HepG2 (cell line): ENCODE measurements around the gene TP63. TPM values are rescaled to one million over a fixed set of nuclear protein-coding genes. Genes with fewer than 3 reads are reported as not detected.

Experiments
- ATAC-seq: fragments of 200-7000 bp; cut with Tn5 transposase; 3 replicates; pipeline ENCODE4 v1.9.1; 2020; ENCODE audit warnings: mild to moderate bottlenecking, moderate library complexity
- BruUV-seq: library from RNA; stranded (reverse); fragments of 400-500 nt; replicated peaks from 2 replicates; lab custom pipeline; 2021; lab: Mats Ljungman, UMichigan
- CTCF ChIA-PET: fragments of 300-600 bp; formaldehyde crosslinking; extraction: SDS; loops from one replicate; lab custom pipeline; 2021; ENCODE audit warnings: low total read pairs, inconsistent platforms, low intra/inter-chr PET ratio; lab: Yijun Ruan, JAX
- POLR2A ChIA-PET: fragments of 350-600 bp; sonication (Branson Sonifier 250); formaldehyde crosslinking; loops from one replicate; lab custom pipeline; 2020; ENCODE audit warnings: antibody characterized with exemption, inconsistent platforms; lab: Yijun Ruan, JAX
- DNase-seq: peaks from one replicate; pipeline ENCODE4 v3.0.0-alpha.2; 2015; ENCODE audit warnings: low spot score
- FAIRE-seq: peaks from 3 replicates; lab custom pipeline; 2011; peaks lifted over from hg19 to GRCh38; lab: Jason Lieb, UNC
- H2AFZ ChIP-seq: one replicate; pipeline ENCODE4 v1.6.1; 2011; ENCODE audit warnings: low read length, inconsistent platforms
- H3K27ac ChIP-seq: fragments of 300-600 bp; 3 replicates; pipeline ENCODE4 v1.8.0; 2011; ENCODE audit warnings: mixed run types, mild to moderate bottlenecking, mixed read lengths, low read length, inconsistent platforms; ENCODE audit not compliant: insufficient read depth; ENCODE audit errors: extremely low read length
- H3K27me3 ChIP-seq, 2 experiments: fragments of 200-600 bp in 1 of 2; 2 replicates in 1 of 2; 3 replicates in 1 of 2; pipeline versions ENCODE4 v1.6.0 to v1.8.0; 2011; ENCODE audit warnings: low read length in 2 of 2, mild to moderate bottlenecking in 2 of 2, moderate library complexity in 2 of 2, inconsistent platforms in 1 of 2; ENCODE audit not compliant: insufficient read depth in 2 of 2, control insufficient read depth in 1 of 2
- H3K36me3 ChIP-seq, 2 experiments: fragments of 200-600 bp in 1 of 2; replicated peaks in 1 of 2; 2 replicates in 1 of 2; 3 replicates in 1 of 2; pipeline versions ENCODE4 v1.5.1 to v1.8.0; 2011; ENCODE audit warnings: low read length in 2 of 2, inconsistent platforms in 1 of 2; ENCODE audit not compliant: insufficient read depth in 2 of 2, control insufficient read depth in 1 of 2
- H3K4me1 ChIP-seq: 2 replicates; pipeline ENCODE4 v1.5.1; 2012; ENCODE audit warnings: low read length, inconsistent platforms; ENCODE audit not compliant: insufficient read depth
- H3K4me2 ChIP-seq: 2 replicates; pipeline ENCODE4 v1.6.0; 2011; ENCODE audit warnings: low read depth, low read length, inconsistent platforms
- H3K4me3 ChIP-seq, 3 experiments: fragments of 200-600 bp in 1 of 3; sonication (generic), shearing (Covaris generic) in 1 of 3; replicated peaks in 1 of 3; 2 replicates each; pipeline ENCODE4 v1.5.1; 2011 to 2016; ENCODE audit warnings: low read length in 3 of 3, inconsistent platforms in 2 of 3, low read depth in 2 of 3, mild to moderate bottlenecking in 2 of 3, control low read depth in 1 of 3, mixed read lengths in 1 of 3; ENCODE audit not compliant: insufficient read depth in 1 of 3
- H3K79me2 ChIP-seq: one replicate; pipeline ENCODE4 v1.6.1; 2011; ENCODE audit warnings: low read length, inconsistent platforms; ENCODE audit not compliant: insufficient read depth
- H3K9ac ChIP-seq: 2 replicates; pipeline ENCODE4 v1.6.0; 2011; ENCODE audit warnings: mild to moderate bottlenecking, low read depth, low read length, inconsistent platforms; ENCODE audit not compliant: insufficient read depth
- H3K9me3 ChIP-seq: 2 replicates; pipeline ENCODE4 v1.5.1; 2012; ENCODE audit warnings: mild to moderate bottlenecking, low read length
- H4K20me1 ChIP-seq: 2 replicates; pipeline ENCODE4 v1.6.0; 2011; ENCODE audit warnings: inconsistent platforms, mild to moderate bottlenecking, low read length, moderate library complexity; ENCODE audit not compliant: insufficient read depth
- MLLT10 ChIP-seq: sonication (generic); formaldehyde crosslinking; IDR thresholded peaks from 2 replicates; pipeline ENCODE4 v1.4.0; 2020; ENCODE audit warnings: missing genetic modification reagents
- NFYB ChIP-seq: sonication (generic); formaldehyde crosslinking; IDR thresholded peaks from 2 replicates; pipeline ENCODE4 v1.4.0; 2020; ENCODE audit warnings: missing genetic modification reagents
- NR1H2 ChIP-seq: sonication (generic); formaldehyde crosslinking; IDR thresholded peaks from 2 replicates; pipeline ENCODE4 v1.8.1; 2022; ENCODE audit warnings: low read depth, missing genetic modification reagents, borderline replicate concordance
- RNF2 ChIP-seq: fragments of 450-650 bp; conservative IDR thresholded peaks from 2 replicates; pipeline ENCODE4 v1.6.1; 2016; ENCODE audit warnings: low read depth
- TEAD2 ChIP-seq: sonication (generic); formaldehyde crosslinking; IDR thresholded peaks from 2 replicates; pipeline ENCODE4 v1.9.0; 2021; ENCODE audit warnings: missing genetic modification reagents
- ZNF720 ChIP-seq: sonication (generic); formaldehyde crosslinking; IDR thresholded peaks from 2 replicates; pipeline ENCODE4 v1.4.0; 2020; ENCODE audit warnings: missing genetic modification reagents
- ZNF772 ChIP-seq: sonication (generic); formaldehyde crosslinking; IDR thresholded peaks from 2 replicates; pipeline ENCODE4 v1.5.0; 2020; ENCODE audit warnings: mild to moderate bottlenecking, missing genetic modification reagents
- WGBS: methylation state at CpG from one replicate; pipeline ENCODE4 v1.1.6; 2017; ENCODE audit warnings: low lambda C conversion rate; 5-methylcytosine and 5-hydroxymethylcytosine counted together
- in situ Hi-C: cut with HindIII; loops from 2 replicates; pipeline ENCODE4 v1.10.0; 2017; ENCODE audit warnings: low pct_unique_long_range_greater_than_20kb; ENCODE audit not compliant: extremely low pct_ligation_motif_present
- intact Hi-C: fragments of 100-400 bp; cut with micrococcal nuclease; formaldehyde crosslinking; loops from one replicate; pipeline ENCODE4 v1.10.0; 2022; ENCODE audit not compliant: unreplicated experiment
- polyA plus RNA-seq, 8 experiments: library from polyadenylated mRNA; depleted of rRNA in 3 of 8; stranded (reverse) in 7 of 8; unstranded in 1 of 8; fragments of >200 nt; fragmentation: Illumina TruSeq in 4 of 8; extraction: Trizol in 4 of 8; gene quantifications; 2 replicates each; pipeline versions ENCODE4 v1.2.1 to v1.2.3, GENCODE V29; 2011 to 2016; ENCODE audit warnings: low read depth in 4 of 8, missing spikeins in 1 of 8, mixed read lengths in 1 of 8; ENCODE audit not compliant: insufficient read depth in 1 of 8
- total RNA-seq, 5 experiments: library from RNA; depleted of rRNA; stranded (reverse); fragments of >200 nt; fragmentation: Illumina TruSeq; extraction: Trizol; gene quantifications; 2 replicates each; pipeline ENCODE4 v1.2.3, GENCODE V29; 2016; ENCODE audit warnings: low read depth in 1 of 5
- TF ChIP-seq, protein P1 (sequence below): IDR thresholded peaks from 2 replicates; pipeline ENCODE4 v1.6.1; 2016; ENCODE audit warnings: mild to moderate bottlenecking
- TF ChIP-seq, protein P2 (sequence below): sonication (generic); formaldehyde crosslinking; IDR thresholded peaks from 2 replicates; pipeline ENCODE4 v1.4.0; 2020; ENCODE audit warnings: mild to moderate bottlenecking, missing genetic modification reagents
- TF ChIP-seq, protein P3 (sequence below): sonication (generic); formaldehyde crosslinking; IDR thresholded peaks from 2 replicates; pipeline ENCODE4 v1.4.0; 2020; ENCODE audit warnings: missing genetic modification reagents

TP63 gene
- total and polyA plus RNA-seq, 2 of the 13 experiments (the other 11 are each of a cell fraction or from before 2014, with no cell fraction given) = not detected

DNA sequence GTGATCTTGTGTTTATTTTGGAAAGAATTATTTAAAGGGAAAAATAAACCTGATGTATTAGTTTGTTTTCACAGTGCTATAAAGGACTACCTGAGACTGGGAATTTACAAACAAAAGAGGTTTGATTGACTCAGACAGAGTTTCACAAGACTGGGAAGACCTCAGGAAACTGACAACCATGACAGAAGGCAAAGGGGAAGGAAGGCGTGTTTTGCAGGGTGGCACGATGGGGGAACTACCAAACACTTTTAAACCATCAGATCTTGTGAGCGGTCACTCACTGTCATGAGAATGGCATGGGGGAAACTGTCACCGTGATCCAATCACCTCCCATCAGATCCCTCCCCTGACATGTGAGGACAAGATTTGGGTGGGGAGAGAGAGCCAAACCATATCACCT lies 87.0 kb downstream of the TP63 start (continued):
- TF ChIP-seq ZNF720 = no peak
- TF ChIP-seq RNF2 = no peak
- TF ChIP-seq MLLT10 (CRISPR knock-in tag) = no peak
- TF ChIP-seq, all 625 proteins: peak for 0

DNA sequence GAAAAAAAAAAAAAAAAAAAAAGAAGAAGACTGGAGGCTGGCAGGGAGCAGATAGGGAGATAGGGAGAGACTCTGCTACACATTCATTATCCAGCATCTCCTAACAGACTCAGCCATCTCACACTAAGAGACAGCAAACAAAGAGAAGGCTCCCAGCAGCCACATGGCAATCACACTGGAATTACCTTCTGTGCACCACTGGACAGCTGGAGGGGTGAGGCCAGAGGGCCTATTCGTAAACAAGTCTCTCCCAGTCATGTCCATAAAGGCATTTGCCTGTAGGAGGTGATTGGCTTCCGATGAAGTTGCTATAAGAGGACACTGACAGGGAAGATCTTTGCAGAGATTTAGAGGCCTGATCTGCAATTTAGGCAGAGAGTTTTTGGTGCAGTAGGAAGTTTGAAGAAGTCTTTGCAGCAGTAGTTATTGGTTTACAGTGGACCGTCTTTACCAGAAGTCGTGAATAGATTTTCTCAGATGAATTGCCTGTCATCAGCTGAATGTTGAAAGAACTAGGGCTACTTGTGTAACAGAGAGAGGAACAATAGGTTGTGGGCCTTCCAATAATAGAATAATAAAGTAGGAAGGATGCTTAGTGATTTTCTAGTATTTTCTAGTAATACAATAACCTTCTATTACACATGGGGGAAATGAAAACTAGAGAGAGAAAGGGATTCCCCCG lies 89.7 kb downstream of the TP63 start:
- Histone ChIP-seq H3K4me2 (no peak overlapping the region), H3K36me3 (no peaks in the 10 kb centered on the region), H3K79me2 (no peaks in the 10 kb centered on the region), H2AFZ (no peak overlapping the region), H3K27ac (no peak overlapping the region), H4K20me1 (no peaks in the 10 kb centered on the region), H3K27me3 (no peaks in the 10 kb centered on the region), H3K9ac (no peak overlapping the region), H3K4me1 (no peaks in the 10 kb centered on the region), H3K9me3 (no peaks in the 10 kb centered on the region), H3K4me3 (no peak overlapping the region)
- BruUV-seq = no TSS peak
- in situ Hi-C loops = no loop called here
- ChIA-PET POLR2A (no interaction called here), CTCF (no interaction called here)
- WGBS = 30% methylated on average over 5 of the region's 5 CpGs
- intact Hi-C loops = no loop called here
- ATAC-seq (no peak), FAIRE-seq (no peak), DNase-seq (no peak)
- TF ChIP-seq NR1H2 = no peak
- TF ChIP-seq ZNF772 (CRISPR knock-in tag) = no peak
- TF ChIP-seq TEAD2 (CRISPR knock-in tag) = no peak
- no peak for TF ChIP-seq NFYB (CRISPR knock-in tag)
- TF ChIP-seq, protein P1, sequence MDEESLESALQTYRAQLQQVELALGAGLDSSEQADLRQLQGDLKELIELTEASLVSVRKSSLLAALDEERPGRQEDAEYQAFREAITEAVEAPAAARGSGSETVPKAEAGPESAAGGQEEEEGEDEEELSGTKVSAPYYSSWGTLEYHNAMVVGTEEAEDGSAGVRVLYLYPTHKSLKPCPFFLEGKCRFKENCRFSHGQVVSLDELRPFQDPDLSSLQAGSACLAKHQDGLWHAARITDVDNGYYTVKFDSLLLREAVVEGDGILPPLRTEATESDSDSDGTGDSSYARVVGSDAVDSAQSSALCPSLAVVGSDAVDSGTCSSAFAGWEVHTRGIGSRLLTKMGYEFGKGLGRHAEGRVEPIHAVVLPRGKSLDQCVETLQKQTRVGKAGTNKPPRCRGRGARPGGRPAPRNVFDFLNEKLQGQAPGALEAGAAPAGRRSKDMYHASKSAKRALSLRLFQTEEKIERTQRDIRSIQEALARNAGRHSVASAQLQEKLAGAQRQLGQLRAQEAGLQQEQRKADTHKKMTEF = no peak
- TF ChIP-seq, protein P2, sequence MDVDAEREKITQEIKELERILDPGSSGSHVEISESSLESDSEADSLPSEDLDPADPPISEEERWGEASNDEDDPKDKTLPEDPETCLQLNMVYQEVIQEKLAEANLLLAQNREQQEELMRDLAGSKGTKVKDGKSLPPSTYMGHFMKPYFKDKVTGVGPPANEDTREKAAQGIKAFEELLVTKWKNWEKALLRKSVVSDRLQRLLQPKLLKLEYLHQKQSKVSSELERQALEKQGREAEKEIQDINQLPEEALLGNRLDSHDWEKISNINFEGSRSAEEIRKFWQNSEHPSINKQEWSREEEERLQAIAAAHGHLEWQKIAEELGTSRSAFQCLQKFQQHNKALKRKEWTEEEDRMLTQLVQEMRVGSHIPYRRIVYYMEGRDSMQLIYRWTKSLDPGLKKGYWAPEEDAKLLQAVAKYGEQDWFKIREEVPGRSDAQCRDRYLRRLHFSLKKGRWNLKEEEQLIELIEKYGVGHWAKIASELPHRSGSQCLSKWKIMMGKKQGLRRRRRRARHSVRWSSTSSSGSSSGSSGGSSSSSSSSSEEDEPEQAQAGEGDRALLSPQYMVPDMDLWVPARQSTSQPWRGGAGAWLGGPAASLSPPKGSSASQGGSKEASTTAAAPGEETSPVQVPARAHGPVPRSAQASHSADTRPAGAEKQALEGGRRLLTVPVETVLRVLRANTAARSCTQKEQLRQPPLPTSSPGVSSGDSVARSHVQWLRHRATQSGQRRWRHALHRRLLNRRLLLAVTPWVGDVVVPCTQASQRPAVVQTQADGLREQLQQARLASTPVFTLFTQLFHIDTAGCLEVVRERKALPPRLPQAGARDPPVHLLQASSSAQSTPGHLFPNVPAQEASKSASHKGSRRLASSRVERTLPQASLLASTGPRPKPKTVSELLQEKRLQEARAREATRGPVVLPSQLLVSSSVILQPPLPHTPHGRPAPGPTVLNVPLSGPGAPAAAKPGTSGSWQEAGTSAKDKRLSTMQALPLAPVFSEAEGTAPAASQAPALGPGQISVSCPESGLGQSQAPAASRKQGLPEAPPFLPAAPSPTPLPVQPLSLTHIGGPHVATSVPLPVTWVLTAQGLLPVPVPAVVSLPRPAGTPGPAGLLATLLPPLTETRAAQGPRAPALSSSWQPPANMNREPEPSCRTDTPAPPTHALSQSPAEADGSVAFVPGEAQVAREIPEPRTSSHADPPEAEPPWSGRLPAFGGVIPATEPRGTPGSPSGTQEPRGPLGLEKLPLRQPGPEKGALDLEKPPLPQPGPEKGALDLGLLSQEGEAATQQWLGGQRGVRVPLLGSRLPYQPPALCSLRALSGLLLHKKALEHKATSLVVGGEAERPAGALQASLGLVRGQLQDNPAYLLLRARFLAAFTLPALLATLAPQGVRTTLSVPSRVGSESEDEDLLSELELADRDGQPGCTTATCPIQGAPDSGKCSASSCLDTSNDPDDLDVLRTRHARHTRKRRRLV = no peak
- TF ChIP-seq, protein P3, sequence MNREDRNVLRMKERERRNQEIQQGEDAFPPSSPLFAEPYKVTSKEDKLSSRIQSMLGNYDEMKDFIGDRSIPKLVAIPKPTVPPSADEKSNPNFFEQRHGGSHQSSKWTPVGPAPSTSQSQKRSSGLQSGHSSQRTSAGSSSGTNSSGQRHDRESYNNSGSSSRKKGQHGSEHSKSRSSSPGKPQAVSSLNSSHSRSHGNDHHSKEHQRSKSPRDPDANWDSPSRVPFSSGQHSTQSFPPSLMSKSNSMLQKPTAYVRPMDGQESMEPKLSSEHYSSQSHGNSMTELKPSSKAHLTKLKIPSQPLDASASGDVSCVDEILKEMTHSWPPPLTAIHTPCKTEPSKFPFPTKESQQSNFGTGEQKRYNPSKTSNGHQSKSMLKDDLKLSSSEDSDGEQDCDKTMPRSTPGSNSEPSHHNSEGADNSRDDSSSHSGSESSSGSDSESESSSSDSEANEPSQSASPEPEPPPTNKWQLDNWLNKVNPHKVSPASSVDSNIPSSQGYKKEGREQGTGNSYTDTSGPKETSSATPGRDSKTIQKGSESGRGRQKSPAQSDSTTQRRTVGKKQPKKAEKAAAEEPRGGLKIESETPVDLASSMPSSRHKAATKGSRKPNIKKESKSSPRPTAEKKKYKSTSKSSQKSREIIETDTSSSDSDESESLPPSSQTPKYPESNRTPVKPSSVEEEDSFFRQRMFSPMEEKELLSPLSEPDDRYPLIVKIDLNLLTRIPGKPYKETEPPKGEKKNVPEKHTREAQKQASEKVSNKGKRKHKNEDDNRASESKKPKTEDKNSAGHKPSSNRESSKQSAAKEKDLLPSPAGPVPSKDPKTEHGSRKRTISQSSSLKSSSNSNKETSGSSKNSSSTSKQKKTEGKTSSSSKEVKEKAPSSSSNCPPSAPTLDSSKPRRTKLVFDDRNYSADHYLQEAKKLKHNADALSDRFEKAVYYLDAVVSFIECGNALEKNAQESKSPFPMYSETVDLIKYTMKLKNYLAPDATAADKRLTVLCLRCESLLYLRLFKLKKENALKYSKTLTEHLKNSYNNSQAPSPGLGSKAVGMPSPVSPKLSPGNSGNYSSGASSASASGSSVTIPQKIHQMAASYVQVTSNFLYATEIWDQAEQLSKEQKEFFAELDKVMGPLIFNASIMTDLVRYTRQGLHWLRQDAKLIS = no peak
